ENCODE results near the gene RPS8.

The RPS8 gene

GRCh38 chr1:44806704-44807363, 31.5 kb downstream of the RPS8 start, which contains the start of gene DYNLT4:
DYNLT4 (minus strand) TSS chr1:44807351; CDS start chr1:44806668, 683 bp downstream.
- peak within 1 kb of the TSS; percentile 83 for H2AFZ ChIP-seq
- peaks cover 38% of the 10 kb centered on the region for H3K4me1 ChIP-seq
- peaks cover 5% of the 10 kb centered on the region for H3K79me2 ChIP-seq
- no peaks in the 10 kb centered on the region for H3K27me3 ChIP-seq (ENCODE audit: control insufficient read depth, insufficient read depth, low read length)
- no peaks in the 10 kb centered on the region for H3K36me3 ChIP-seq (ENCODE audit: control insufficient read depth, insufficient read depth, low read length)
- peak within 1 kb of the TSS; percentile 100 for H3K27ac ChIP-seq
- H3K4me3 ChIP-seq (ENCODE audit: low read depth, low read length), result peak within 1 kb of the TSS; percentile 41
- no peaks in the 10 kb centered on the region for H3K9me3 ChIP-seq (ENCODE audit: control insufficient read depth, low read length)
- peak within 1 kb of the TSS; percentile 84 for H3K4me2 ChIP-seq (ENCODE audit: low read length)
- H3K9ac ChIP-seq, result peak within 1 kb of the TSS; percentile 61
- TF ChIP-seq CTCF (IDR thresholded peaks at IDR 0.05), result no peak

GRCh38 chr1:44807364-44808062, 32.2 kb downstream of the RPS8 start:
- Histone ChIP-seq H3K4me2 (ENCODE audit: low read length) (peak overlapping the region; percentile 84), H3K9ac (peak overlapping the region; percentile 61), H3K4me1 (peaks cover 41% of the 10 kb centered on the region), H3K79me2 (peaks cover 5% of the 10 kb centered on the region), H3K27ac (peak overlapping the region; percentile 100), H2AFZ (peak overlapping the region; percentile 83), H3K4me3 (ENCODE audit: low read depth, low read length) (peak overlapping the region; percentile 41), H3K9me3 (ENCODE audit: control insufficient read depth, low read length) (no peaks in the 10 kb centered on the region), H3K36me3 (ENCODE audit: control insufficient read depth, insufficient read depth, low read length) (no peaks in the 10 kb centered on the region), H3K27me3 (ENCODE audit: control insufficient read depth, insufficient read depth, low read length) (no peaks in the 10 kb centered on the region)
- no peak for TF ChIP-seq CTCF (IDR thresholded peaks at IDR 0.05)

GRCh38 chr1:44808063-44808937, 33.0 kb downstream of the RPS8 start, which contains the start of gene BTBD19:
BTBD19 (plus strand) TSS chr1:44808523; CDS start chr1:44808821, 298 bp downstream.
- Histone ChIP-seq H3K4me3 (ENCODE audit: low read depth, low read length) (peak within 1 kb of the TSS; percentile 41), H3K9ac (peak within 1 kb of the TSS; percentile 67), H3K79me2 (peaks cover 5% of the 10 kb centered on the region), H3K4me1 (peaks cover 41% of the 10 kb centered on the region), H3K27me3 (ENCODE audit: control insufficient read depth, insufficient read depth, low read length) (no peaks in the 10 kb centered on the region), H3K9me3 (ENCODE audit: control insufficient read depth, low read length) (no peaks in the 10 kb centered on the region), H3K36me3 (ENCODE audit: control insufficient read depth, insufficient read depth, low read length) (no peaks in the 10 kb centered on the region), H3K27ac (peak within 1 kb of the TSS; percentile 100), H3K4me2 (ENCODE audit: low read length) (peak within 1 kb of the TSS; percentile 84), H2AFZ (peak within 1 kb of the TSS; percentile 83)
- no peak for TF ChIP-seq CTCF (IDR thresholded peaks at IDR 0.05)

GRCh38 chr1:44808938-44809917, 33.9 kb downstream of the RPS8 start:
- H2AFZ ChIP-seq, result peak overlapping the region; percentile 83
- no peaks in the 10 kb centered on the region for H3K27me3 ChIP-seq (ENCODE audit: control insufficient read depth, insufficient read depth, low read length)
- peak overlapping the region; percentile 100 for H3K27ac ChIP-seq
- no peaks in the 10 kb centered on the region for H3K36me3 ChIP-seq (ENCODE audit: control insufficient read depth, insufficient read depth, low read length)
- peaks cover 41% of the 10 kb centered on the region for H3K4me1 ChIP-seq
- peak overlapping the region; percentile 84 for H3K4me2 ChIP-seq (ENCODE audit: low read length)
- peaks cover 5% of the 10 kb centered on the region for H3K79me2 ChIP-seq
- H3K9me3 ChIP-seq (ENCODE audit: control insufficient read depth, low read length), result no peaks in the 10 kb centered on the region
- H3K4me3 ChIP-seq (ENCODE audit: low read depth, low read length), result peak overlapping the region; percentile 41
- peak overlapping the region; percentile 67 for H3K9ac ChIP-seq
- TF ChIP-seq CTCF (IDR thresholded peaks at IDR 0.05), result no peak
